IPS-NIHi7 (cell line): ENCODE results near the gene LAMA2.

Experiments used
- DNase-seq: peaks from one replicate; pipeline ENCODE4 v3.0.0; 2012; ENCODE audit warnings: mixed read lengths; ENCODE audit errors: extremely low spot score

Gene LAMA2

DNA sequence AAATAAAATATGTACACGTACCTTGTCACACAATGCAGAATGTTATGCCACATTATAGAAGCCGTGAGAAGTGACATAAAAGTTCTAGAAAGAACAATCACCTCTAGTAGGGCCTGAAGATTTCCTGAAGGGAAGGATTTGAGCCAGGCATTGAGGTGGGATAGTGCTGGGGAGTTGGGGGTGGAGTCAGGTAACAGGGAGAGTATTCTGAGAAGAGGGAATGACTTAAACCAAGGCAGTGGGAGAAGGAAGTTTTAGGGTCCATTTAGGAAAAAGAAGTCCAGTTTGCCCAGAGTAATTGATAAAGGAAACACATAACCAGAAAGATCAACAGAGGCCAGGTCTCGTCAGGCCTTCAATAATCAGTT is 564.2 kb downstream of the LAMA2 start:
- DNase-seq: peak; percentile 14

GRCh38 chr6:129448965-129449364 is 566.0 kb downstream of the LAMA2 start:
- no peak for DNase-seq

DNA sequence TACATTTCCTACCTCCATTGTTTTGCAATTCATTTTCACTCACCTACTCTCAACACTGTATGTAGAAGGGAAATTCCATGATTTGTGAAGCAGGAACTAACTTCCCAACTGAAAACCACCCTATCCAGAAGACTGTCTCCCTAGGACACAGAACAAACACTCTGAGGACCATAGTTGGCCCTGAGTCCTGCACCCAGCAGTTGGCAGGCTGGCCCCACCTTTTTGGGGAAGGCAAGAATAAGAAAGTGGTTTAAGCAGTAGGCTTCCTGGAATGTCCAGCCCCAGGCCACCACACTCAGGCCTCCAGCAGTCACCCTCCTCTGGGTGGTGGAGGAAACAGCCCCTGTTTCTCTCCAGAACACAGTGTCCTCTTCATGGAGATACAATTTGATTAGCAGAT is 568.2 kb downstream of the LAMA2 start:
- DNase-seq: no peak

DNA sequence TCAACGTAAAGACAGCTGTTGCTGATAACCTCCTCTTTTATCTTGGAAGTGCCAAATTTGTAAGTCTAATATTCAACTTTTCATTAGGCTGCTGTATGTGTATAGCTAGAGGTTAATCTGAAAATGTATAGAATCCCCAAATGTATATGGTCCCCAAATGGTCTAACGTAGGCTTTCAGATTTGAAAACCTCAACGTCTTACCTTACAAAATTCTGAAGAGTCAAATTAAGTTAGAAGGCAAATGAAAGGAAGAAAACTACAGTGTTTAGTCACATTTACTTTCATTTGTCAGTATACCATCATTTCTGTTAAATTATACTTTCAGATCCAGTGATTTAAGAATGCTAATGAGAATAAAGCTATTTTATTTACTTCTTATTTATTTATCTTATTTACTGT is 570.1 kb downstream of the LAMA2 start:
- no peak for DNase-seq

GRCh38 chr6:129454488-129454887 is 571.5 kb downstream of the LAMA2 start:
- DNase-seq: no peak

- no peak for DNase-seq
Measured at GRCh38 chr6:129455126-129455769, 572.3 kb downstream of the LAMA2 start.

DNA sequence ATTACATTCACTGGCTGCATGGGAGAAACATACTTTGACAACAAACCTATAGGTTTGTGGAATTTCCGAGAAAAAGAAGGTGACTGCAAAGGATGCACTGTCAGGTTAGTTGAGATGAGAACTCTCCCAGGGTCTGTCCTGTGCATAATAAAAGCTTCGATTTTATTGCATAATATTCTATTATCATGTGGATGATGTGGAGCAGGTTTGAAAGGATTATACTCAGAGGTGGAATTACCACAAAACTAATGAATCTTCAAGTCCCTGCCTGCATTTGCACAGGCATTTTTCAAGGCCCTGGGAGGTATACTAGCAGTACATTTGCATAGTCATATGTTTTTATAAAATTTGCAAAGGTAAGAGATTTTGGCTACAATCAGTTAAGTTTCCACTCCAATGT is 577.3 kb downstream of the LAMA2 start:
- no peak for DNase-seq

DNA sequence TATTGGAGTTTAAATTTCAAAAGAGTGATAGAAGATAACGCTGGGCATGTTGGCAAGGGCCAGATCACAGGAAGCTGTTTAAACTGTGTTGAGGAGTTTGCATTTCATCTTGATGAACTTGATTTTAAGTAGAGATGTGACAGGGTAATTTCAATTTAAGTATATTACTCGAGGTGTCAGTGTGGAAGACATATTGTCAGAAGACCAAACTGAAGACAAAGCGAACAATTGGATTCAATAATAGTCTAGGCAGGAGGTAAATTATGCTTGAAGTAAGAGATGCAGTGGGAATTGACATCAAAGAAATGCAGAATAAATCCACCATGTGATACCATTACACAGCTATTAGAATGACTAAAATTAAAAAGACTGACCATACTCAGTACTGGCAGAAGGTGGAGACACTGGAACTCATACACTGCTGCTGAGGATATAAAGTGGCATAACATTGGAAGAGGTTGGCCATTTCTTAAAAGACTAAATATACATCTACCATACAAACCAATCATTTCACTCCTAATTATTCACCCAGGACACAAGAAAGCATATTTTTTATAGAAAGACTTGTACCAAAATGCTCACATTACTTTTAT is 586.2 kb downstream of the LAMA2 start:
- DNase-seq: no peak

DNA sequence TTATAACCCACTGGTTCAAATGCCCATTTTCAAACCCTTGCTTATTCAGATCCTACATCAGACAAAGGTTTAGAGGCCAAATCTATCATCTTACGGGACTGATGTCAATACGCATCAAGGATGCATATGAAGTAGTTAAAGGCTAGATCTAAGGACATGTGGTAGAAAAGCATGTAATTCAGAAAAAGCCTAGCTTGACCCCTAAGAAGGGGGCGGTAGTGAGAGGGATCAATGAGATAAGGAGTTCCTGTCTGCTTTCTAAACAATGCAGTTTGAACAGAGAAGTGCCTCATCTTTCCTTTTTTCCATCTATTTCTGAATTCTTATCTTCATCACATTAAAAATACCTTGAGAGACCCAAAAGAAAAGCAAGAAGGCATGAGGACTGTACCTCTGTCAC is 589.3 kb downstream of the LAMA2 start:
- DNase-seq: peak; percentile 23

GRCh38 chr6:129473546-129473945 is 590.6 kb downstream of the LAMA2 start:
- no peak for DNase-seq

DNA sequence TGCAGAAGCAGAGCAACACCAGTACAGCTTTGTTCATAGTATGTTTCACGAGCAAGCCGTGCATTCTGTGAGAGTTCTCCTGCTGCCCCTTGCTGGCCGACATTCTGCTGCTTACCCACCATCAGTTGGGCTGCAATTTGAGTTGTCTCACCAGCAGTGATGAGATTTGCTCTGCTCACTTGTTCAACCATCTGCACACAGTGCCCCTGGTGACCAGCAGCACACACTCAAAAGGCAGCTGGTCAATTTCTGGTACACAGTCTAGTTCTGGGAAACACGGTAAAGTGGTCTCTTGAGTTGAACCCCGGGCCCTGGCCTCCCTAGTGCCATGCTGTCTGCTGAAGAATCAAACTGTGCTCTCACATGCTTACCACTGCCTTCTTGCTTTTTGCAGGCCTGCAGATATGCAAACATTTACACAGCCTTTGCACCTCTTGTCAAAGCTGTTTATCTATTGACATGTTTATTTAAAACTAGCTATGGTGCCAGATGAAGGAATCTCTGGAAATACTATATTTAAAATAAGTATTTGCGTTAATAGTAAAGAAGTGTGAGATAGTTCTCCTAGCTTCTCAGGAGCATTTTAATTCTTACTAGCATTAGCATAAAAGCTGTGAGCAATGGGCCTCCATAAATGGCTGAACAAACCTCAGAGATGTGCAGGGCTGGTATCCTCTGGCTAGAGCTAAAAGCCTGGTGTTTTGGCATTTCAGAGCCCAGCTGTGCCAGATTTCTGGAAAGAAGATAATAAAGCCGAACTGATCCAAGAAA is 592.7 kb downstream of the LAMA2 start:
- no peak for DNase-seq

- DNase-seq: no peak
Measured at GRCh38 chr6:129476248-129476564, 593.3 kb downstream of the LAMA2 start.

DNA sequence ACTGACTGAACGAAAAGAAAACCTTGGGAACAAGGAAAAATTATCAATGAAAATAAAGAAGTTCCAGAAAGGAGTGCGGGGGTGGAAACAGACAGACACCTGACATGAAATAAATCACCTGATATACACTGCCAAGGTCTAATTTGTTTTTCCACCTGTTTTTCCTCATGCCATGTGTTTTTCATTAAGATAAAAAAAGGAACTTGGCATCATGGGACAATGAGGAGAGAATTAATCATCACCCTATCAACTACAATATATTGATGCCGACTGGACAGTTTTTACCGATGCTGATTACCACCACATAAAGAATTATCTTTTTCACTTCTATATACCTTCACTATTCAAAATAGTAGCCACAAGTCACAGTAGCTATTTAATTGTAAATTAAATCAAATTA is 593.9 kb downstream of the LAMA2 start:
- DNase-seq: no peak

GRCh38 chr6:129478379-129478778 is 595.4 kb downstream of the LAMA2 start:
- DNase-seq: no peak

GRCh38 chr6:129481706-129482105 is 598.8 kb downstream of the LAMA2 start:
- no peak for DNase-seq

GRCh38 chr6:129485746-129486145 is 602.8 kb downstream of the LAMA2 start:
- DNase-seq: no peak

- no peak for DNase-seq
Measured at GRCh38 chr6:129486327-129486726, 603.4 kb downstream of the LAMA2 start.

- no peak for DNase-seq
Measured at GRCh38 chr6:129488313-129488712, 605.4 kb downstream of the LAMA2 start.

DNA sequence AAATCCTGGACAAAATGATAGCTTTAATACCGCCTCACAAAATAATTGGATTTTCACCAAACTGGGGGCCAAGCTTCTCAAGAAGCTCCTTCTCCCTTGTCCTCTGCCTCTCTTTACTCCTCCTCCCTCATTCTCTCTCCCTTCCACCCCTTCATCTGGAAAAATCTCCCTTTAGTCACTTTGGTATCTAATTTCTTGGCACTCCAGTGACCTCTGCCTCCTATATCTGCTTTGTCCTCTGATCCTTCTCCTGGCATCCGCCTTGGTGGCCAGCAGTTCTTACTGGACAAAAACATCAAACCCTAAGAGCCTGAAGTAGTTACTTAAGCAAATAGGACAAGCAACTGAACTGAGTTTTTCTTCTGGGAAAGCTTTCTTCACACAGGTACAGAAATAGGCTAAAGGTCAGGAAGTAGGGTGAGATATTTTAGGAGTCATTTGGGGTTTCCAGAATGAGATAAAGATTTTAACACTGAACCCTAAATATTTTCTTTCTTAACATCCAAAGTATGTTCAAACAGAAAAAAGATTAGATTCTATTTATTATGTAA is 606.4 kb downstream of the LAMA2 start:
- no peak for DNase-seq

- peak; percentile 63 for DNase-seq
Measured at GRCh38 chr6:129490521-129491255, 607.8 kb downstream of the LAMA2 start.

DNA sequence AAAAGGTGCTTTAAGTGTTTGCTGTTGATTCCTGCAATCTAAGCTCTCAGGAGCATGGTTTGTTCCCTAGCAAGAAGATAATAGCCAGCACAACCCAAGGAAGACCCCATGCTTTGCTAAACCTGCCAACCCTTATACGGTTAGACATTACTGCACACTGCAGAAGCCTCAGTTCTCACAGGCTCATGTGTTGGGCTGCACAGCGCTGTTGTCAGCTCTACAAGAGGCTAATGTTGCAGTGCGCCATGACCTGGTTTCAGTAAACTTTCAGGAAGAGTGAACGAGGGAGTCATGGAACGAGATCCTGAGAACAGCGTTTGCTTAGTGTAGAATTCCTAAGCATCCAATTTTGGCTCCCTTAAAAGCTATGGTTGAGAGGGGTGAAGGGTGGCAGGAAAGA is 608.5 kb downstream of the LAMA2 start:
- no peak for DNase-seq

- DNase-seq: no peak
Measured at GRCh38 chr6:129492260-129492659, 609.3 kb downstream of the LAMA2 start.
